HepG2 (cell line): ENCODE measurements around the gene PODN. TPM values are rescaled to one million over a fixed set of nuclear protein-coding genes. Genes with fewer than 3 reads are reported as not detected.

ENCODE experiments used
- ARHGAP35 ChIP-seq: sonication (generic); formaldehyde crosslinking; IDR thresholded peaks from 2 replicates; pipeline ENCODE4 v1.9.0; 2022; ENCODE audit warnings: mild to moderate bottlenecking, inconsistent platforms, moderate library complexity, missing genetic modification reagents, borderline replicate concordance
- CTCF ChIP-seq: sonication (generic); formaldehyde crosslinking; IDR thresholded peaks from 2 replicates; pipeline ENCODE4 v1.5.0; 2020; ENCODE audit warnings: mild to moderate bottlenecking, missing genetic modification reagents, moderate library complexity
- KAT8 ChIP-seq: IDR thresholded peaks from 2 replicates; pipeline ENCODE4 v1.6.1; 2016; ENCODE audit warnings: missing genetic modification reagents, missing compliant biosample characterization
- MIXL1 ChIP-seq: IDR thresholded peaks from 2 replicates; pipeline ENCODE4 v1.6.1; 2016
- POLR2A ChIP-seq, 2 experiments: IDR thresholded peaks; 2 replicates each; pipeline ENCODE4 v1.6.1; 2011; ENCODE audit warnings: low read depth in 2 of 2, low read length in 2 of 2, mild to moderate bottlenecking in 1 of 2, moderate library complexity in 1 of 2; ENCODE audit not compliant: insufficient read depth in 1 of 2
- TRIM24 ChIP-seq: sonication (generic); formaldehyde crosslinking; IDR thresholded peaks from 2 replicates; pipeline ENCODE4 v1.8.0; 2022; ENCODE audit warnings: mild to moderate bottlenecking, missing genetic modification reagents
- ZNF10 ChIP-seq: sonication (generic); formaldehyde crosslinking; IDR thresholded peaks from 2 replicates; pipeline ENCODE4 v1.4.0; 2020; ENCODE audit warnings: mild to moderate bottlenecking, low read depth, missing genetic modification reagents, borderline replicate concordance
- ZNF451 ChIP-seq: sonication (generic); formaldehyde crosslinking; IDR thresholded peaks from 2 replicates; pipeline ENCODE4 v1.5.0; 2020; ENCODE audit warnings: mild to moderate bottlenecking, missing genetic modification reagents
- ZNF720 ChIP-seq: sonication (generic); formaldehyde crosslinking; IDR thresholded peaks from 2 replicates; pipeline ENCODE4 v1.4.0; 2020; ENCODE audit warnings: missing genetic modification reagents
- ZNF816 ChIP-seq: sonication (generic); formaldehyde crosslinking; IDR thresholded peaks from 2 replicates; pipeline ENCODE4 v1.8.0; 2022; ENCODE audit warnings: missing genetic modification reagents, mild to moderate bottlenecking, borderline replicate concordance
- polyA plus RNA-seq, 8 experiments: library from polyadenylated mRNA; depleted of rRNA in 3 of 8; stranded (reverse) in 7 of 8; unstranded in 1 of 8; fragments of >200 nt; fragmentation: Illumina TruSeq in 4 of 8; extraction: Trizol in 4 of 8; gene quantifications; 2 replicates each; pipeline versions ENCODE4 v1.2.1 to v1.2.3, GENCODE V29; 2011 to 2016; ENCODE audit warnings: low read depth in 4 of 8, missing spikeins in 1 of 8, mixed read lengths in 1 of 8; ENCODE audit not compliant: insufficient read depth in 1 of 8
- total RNA-seq, 5 experiments: library from RNA; depleted of rRNA; stranded (reverse); fragments of >200 nt; fragmentation: Illumina TruSeq; extraction: Trizol; gene quantifications; 2 replicates each; pipeline ENCODE4 v1.2.3, GENCODE V29; 2016; ENCODE audit warnings: low read depth in 1 of 5
- TF ChIP-seq, protein P1 (sequence below): sonication (generic); formaldehyde crosslinking; IDR thresholded peaks from 2 replicates; pipeline ENCODE4 v1.8.1; 2022; ENCODE audit warnings: low read depth, mild to moderate bottlenecking, missing genetic modification reagents
- TF ChIP-seq, protein P2 (sequence below): sonication (generic); formaldehyde crosslinking; IDR thresholded peaks from 2 replicates; pipeline ENCODE4 v1.5.0; 2020; ENCODE audit warnings: missing genetic modification reagents, mild to moderate bottlenecking, borderline replicate concordance

Gene PODN
- total and polyA plus RNA-seq, 2 of the 13 experiments (the other 11 are each of a cell fraction or from before 2014, with no cell fraction given) = 0.13 TPM; not detected in 1

DNA sequence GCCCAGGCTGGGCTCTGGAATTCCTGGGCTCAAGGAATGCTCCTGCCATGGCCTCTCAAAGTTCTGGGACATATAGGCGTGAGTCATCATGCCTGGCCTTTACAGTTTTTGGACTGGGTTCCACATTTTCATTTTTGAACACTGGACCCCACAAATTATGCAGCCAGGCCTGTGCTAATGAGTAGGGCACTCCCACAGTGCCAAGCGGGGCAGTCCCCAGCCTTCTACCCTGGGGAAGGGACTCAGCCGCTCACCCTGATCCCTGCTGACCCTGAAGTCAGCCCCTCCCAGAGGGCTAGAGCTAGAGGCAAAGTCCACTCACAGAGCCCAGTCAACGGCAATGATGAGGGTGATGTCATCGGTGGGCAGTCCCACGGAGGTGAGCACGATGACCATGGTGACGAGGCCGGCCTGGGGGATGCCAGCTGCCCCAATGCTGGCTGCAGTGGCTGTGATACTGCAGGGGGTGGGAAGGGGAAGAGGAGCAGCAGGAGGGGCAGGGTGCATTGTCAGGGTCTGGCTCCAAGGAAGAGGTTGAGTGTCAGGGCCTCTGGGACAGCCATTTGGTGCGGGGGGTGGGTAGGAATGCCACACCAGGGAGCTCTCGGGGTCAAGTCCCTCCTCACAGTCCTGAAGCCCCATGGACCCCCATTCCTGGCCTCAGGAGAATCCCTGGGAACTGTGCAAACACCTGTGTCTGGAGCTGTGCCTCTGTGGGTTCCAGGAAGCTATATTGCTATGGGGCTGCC, 27.6 kb downstream of the PODN start (continued):
- TF ChIP-seq KAT8 = peak; percentile 65; the same call in 1 of the 2 replicates
- TF ChIP-seq, protein P1, sequence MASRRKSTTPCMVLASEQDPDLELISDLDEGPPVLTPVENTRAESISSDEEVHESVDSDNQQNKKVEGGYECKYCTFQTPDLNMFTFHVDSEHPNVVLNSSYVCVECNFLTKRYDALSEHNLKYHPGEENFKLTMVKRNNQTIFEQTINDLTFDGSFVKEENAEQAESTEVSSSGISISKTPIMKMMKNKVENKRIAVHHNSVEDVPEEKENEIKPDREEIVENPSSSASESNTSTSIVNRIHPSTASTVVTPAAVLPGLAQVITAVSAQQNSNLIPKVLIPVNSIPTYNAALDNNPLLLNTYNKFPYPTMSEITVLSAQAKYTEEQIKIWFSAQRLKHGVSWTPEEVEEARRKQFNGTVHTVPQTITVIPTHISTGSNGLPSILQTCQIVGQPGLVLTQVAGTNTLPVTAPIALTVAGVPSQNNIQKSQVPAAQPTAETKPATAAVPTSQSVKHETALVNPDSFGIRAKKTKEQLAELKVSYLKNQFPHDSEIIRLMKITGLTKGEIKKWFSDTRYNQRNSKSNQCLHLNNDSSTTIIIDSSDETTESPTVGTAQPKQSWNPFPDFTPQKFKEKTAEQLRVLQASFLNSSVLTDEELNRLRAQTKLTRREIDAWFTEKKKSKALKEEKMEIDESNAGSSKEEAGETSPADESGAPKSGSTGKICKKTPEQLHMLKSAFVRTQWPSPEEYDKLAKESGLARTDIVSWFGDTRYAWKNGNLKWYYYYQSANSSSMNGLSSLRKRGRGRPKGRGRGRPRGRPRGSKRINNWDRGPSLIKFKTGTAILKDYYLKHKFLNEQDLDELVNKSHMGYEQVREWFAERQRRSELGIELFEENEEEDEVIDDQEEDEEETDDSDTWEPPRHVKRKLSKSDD (CRISPR knock-in tag) = peak; percentile 53; the same call in 1 of the 2 replicates
- TF ChIP-seq ZNF816 = peak; percentile 67; the same call in 1 of the 2 replicates
- TF ChIP-seq ZNF720 (CRISPR knock-in tag) = no peak
- no peak for TF ChIP-seq ZNF10 (CRISPR knock-in tag)
- peak; percentile 71 for TF ChIP-seq ZNF451 (CRISPR knock-in tag)
- no peak for TF ChIP-seq POLR2A (IDR thresholded peaks at IDR 0.05; ENCODE audit: insufficient read depth in 1 of 2, low read depth in 2 of 2, low read length in 2 of 2)
- no peak for TF ChIP-seq TRIM24 (CRISPR knock-in tag)
- no peak; the same call in 1 of the 2 replicates for TF ChIP-seq ARHGAP35 (CRISPR knock-in tag)
- TF ChIP-seq, protein P2, sequence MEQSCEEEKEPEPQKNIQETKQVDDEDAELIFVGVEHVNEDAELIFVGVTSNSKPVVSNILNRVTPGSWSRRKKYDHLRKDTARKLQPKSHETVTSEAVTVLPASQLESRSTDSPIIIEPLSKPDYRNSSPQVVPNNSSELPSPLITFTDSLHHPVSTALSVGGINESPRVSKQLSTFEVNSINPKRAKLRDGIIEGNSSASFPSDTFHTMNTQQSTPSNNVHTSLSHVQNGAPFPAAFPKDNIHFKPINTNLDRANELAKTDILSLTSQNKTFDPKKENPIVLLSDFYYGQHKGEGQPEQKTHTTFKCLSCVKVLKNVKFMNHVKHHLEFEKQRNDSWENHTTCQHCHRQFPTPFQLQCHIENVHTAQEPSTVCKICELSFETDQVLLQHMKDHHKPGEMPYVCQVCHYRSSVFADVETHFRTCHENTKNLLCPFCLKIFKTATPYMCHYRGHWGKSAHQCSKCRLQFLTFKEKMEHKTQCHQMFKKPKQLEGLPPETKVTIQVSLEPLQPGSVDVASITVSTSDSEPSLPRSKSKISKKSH (CRISPR knock-in tag) = peak; percentile 23; the same call in 1 of the 2 replicates
- no peak for TF ChIP-seq MIXL1
- no peak for TF ChIP-seq CTCF
